OCI-LY1 (cell line): ENCODE results near the gene DDOST.

ENCODE experiments used
- CTCF ChIP-seq: fragments of 200-600 bp; sonication (generic), shearing (Covaris generic); IDR thresholded peaks from 2 replicates; pipeline ENCODE4 v1.5.1; 2017; ENCODE audit warnings: mild to moderate bottlenecking, antibody characterized with exemption, low read length, moderate library complexity, mixed read lengths
- EZH2 ChIP-seq: fragments of 200-600 bp; sonication (generic), shearing (Covaris generic); IDR thresholded peaks from 2 replicates; pipeline ENCODE4 v1.8.0; 2017; ENCODE audit warnings: borderline replicate concordance, mixed run types, mild to moderate bottlenecking, antibody characterized with exemption, low read length, moderate library complexity, mixed read lengths

DNA sequence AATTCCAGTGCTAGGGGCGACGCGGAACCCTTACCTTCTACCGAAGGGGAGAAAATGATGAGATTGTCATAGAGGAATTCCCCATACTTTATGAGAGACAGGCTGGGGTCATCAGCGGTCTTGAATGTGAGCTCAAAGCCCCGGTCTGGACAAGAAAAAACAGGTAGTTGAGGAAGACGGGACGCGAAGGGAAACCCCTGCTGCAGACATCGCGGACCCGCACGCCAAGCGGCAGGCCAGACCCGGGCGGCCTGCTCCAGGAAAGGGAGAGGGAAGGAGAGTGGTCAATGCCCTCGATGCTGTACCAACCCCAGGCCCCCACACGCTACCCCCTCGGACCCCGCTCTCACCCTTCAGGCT is 342 bp downstream of the DDOST start:
- TF ChIP-seq CTCF, result no peak
- no peak for TF ChIP-seq EZH2
